ENCODE data around the gene FOXC2. TPM values are rescaled to one million over a fixed set of nuclear protein-coding genes. Genes with fewer than 3 reads are reported as not detected.

The FOXC2 gene
- total and polyA plus RNA-seq, 2 of the 13 experiments (the other 11 are each of a cell fraction or from before 2014, with no cell fraction given) = not detected

- TF ChIP-seq ZNF800 (CRISPR knock-in tag; IDR thresholded peaks at IDR 0.05) = peak; percentile 86
- no peak for TF ChIP-seq NFE2 (CRISPR knock-in tag; IDR thresholded peaks at IDR 0.05)
- no peak for TF ChIP-seq ZBTB3 (CRISPR knock-in tag; IDR thresholded peaks at IDR 0.05; ENCODE audit: borderline replicate concordance, low read depth)
- peak; percentile 63; the same call in 1 of the 2 replicates for TF ChIP-seq ZSCAN9 (CRISPR knock-in tag; IDR thresholded peaks at IDR 0.05; ENCODE audit: borderline replicate concordance)
- TF ChIP-seq ZBTB4 (CRISPR knock-in tag; IDR thresholded peaks at IDR 0.05; ENCODE audit: borderline replicate concordance) = no peak
- no peak for TF ChIP-seq KLF11 (CRISPR knock-in tag; IDR thresholded peaks at IDR 0.05)
- TF ChIP-seq ZNF687 (CRISPR knock-in tag; IDR thresholded peaks at IDR 0.05) = peak; percentile 47
- no peak for TF ChIP-seq ZNF678 (CRISPR knock-in tag; IDR thresholded peaks at IDR 0.05)
- no peak for TF ChIP-seq ZNF550 (CRISPR knock-in tag; IDR thresholded peaks at IDR 0.05; ENCODE audit: borderline replicate concordance)
- TF ChIP-seq RFXANK (CRISPR knock-in tag; IDR thresholded peaks at IDR 0.05) = 0 out of 2 replicates have a peak, but pooled peaks have one; percentile 40
- TF ChIP-seq TBX2 (CRISPR knock-in tag; IDR thresholded peaks at IDR 0.05; ENCODE audit: borderline replicate concordance) = no peak
- TF ChIP-seq ZNF136 (CRISPR knock-in tag; IDR thresholded peaks at IDR 0.05; ENCODE audit: low read depth) = no peak
- TF ChIP-seq HIVEP1 (CRISPR knock-in tag; IDR thresholded peaks at IDR 0.05) = no peak
- TF ChIP-seq EZH2 (conservative IDR thresholded peaks at IDR 0.05; ENCODE audit: low read depth, low read length) = peak; percentile 87; the same call in 1 of the 2 replicates
- peak; percentile 44; the same call in 1 of the 2 replicates for TF ChIP-seq SMAD3 (CRISPR knock-in tag; IDR thresholded peaks at IDR 0.05)
- TF ChIP-seq ZKSCAN8 (CRISPR knock-in tag; IDR thresholded peaks at IDR 0.05; ENCODE audit: borderline replicate concordance) = 0 out of 2 replicates have a peak, but pooled peaks have one; percentile 43
- no peak for TF ChIP-seq ELF4 (CRISPR knock-in tag; IDR thresholded peaks at IDR 0.05; ENCODE audit: borderline replicate concordance)
- TF ChIP-seq ARID2 (CRISPR knock-in tag; IDR thresholded peaks at IDR 0.05; ENCODE audit: borderline replicate concordance) = no peak
- peak; percentile 99 for TF ChIP-seq STAG1 (CRISPR knock-in tag; IDR thresholded peaks at IDR 0.05)
- no peak for TF ChIP-seq CREB1 (IDR thresholded peaks at IDR 0.05)
- no peak for TF ChIP-seq CREB1 (CRISPR knock-in tag; IDR thresholded peaks at IDR 0.05)
Measured at GRCh38 chr16:86563469-86564345, 2.9 kb upstream of the FOXC2 start (continued).
